HCT116 (cell line): ENCODE results near the gene PI4KA.
"Not testable (repeated sequence)": the region's sequence is repeated elsewhere in the genome, so short reads cannot be mapped to it uniquely, and the experiment has no call there.

ENCODE experiments used
- EZH2 ChIP-seq: fragments of 200-600 bp; sonication (generic); IDR thresholded peaks from 2 replicates; pipeline ENCODE4 v1.6.1; 2017; ENCODE audit warnings: antibody characterized with exemption, mixed run types
- POLR2A ChIP-seq: IDR thresholded peaks from 2 replicates; pipeline ENCODE4 v1.7.0; 2011; ENCODE audit warnings: borderline replicate concordance; ENCODE audit not compliant: insufficient read depth, insufficient read length; ENCODE audit errors: extremely low read depth
- RAD21 ChIP-seq: IDR thresholded peaks from 2 replicates; pipeline ENCODE4 v1.6.1; 2012; ENCODE audit warnings: low read depth, mild to moderate bottlenecking
- TF ChIP-seq, protein P1 (sequence below), 3 experiments: fragments of 200-600 bp in 1 of 3; sonication (generic) in 1 of 3; IDR thresholded peaks in 2 of 3; conservative IDR thresholded peaks in 1 of 3; 2 replicates each; pipeline ENCODE4 v1.5.1; 2012 to 2017; ENCODE audit warnings: low read depth in 2 of 3, low read length in 2 of 3, antibody characterized with exemption in 1 of 3, borderline replicate concordance in 1 of 3, control low read depth in 1 of 3, mild to moderate bottlenecking in 1 of 3, mixed read lengths in 1 of 3, mixed run types in 1 of 3, moderate library complexity in 1 of 3; ENCODE audit not compliant: insufficient read depth in 1 of 3

DNA sequence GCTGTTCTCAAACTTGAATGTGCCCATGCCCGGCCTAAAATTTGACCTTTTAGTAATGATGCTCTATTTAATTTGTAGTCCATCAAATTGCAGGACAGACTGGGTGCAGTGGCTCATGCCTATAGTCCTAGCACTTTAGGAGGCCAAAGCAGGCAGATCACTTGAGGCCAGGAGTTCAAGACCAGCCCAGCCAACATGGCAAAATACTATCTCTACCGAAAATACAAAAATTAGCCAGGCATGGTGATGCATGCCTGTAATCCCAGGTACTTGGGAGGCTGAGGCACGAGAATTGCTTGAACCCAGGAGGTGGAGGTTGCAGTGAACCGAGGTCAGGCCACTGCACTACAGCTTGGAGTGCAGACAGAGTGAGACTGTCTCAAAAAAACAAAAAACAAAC, 33.4 kb downstream of the PI4KA start:
- not testable (repeated sequence) for TF ChIP-seq POLR2A, RAD21, EZH2
- TF ChIP-seq, protein P1, sequence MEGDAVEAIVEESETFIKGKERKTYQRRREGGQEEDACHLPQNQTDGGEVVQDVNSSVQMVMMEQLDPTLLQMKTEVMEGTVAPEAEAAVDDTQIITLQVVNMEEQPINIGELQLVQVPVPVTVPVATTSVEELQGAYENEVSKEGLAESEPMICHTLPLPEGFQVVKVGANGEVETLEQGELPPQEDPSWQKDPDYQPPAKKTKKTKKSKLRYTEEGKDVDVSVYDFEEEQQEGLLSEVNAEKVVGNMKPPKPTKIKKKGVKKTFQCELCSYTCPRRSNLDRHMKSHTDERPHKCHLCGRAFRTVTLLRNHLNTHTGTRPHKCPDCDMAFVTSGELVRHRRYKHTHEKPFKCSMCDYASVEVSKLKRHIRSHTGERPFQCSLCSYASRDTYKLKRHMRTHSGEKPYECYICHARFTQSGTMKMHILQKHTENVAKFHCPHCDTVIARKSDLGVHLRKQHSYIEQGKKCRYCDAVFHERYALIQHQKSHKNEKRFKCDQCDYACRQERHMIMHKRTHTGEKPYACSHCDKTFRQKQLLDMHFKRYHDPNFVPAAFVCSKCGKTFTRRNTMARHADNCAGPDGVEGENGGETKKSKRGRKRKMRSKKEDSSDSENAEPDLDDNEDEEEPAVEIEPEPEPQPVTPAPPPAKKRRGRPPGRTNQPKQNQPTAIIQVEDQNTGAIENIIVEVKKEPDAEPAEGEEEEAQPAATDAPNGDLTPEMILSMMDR (IDR thresholded peaks at IDR 0.05 in 2 of 3, conservative IDR thresholded peaks at IDR 0.05 in 1 of 3; ENCODE audit: borderline replicate concordance in 1 of 3, insufficient read depth in 1 of 3, low read depth in 2 of 3, low read length in 2 of 3), result not testable (repeated sequence)
